Stimulated activated CD8-positive, alpha-beta memory T cell treated with anti-CD3 and anti-CD28 coated beads, Interleukin-7, amount 100 ng/mL, for 4 hours (primary cell): ENCODE results near the gene ANKS3.

Experiments used
- DNase-seq, 2 donors: peaks; one replicate each; pipeline ENCODE4 v3.0.0-alpha.2; 2020; ENCODE audit warnings: low read depth in 2 of 2

The ANKS3 gene

DNA sequence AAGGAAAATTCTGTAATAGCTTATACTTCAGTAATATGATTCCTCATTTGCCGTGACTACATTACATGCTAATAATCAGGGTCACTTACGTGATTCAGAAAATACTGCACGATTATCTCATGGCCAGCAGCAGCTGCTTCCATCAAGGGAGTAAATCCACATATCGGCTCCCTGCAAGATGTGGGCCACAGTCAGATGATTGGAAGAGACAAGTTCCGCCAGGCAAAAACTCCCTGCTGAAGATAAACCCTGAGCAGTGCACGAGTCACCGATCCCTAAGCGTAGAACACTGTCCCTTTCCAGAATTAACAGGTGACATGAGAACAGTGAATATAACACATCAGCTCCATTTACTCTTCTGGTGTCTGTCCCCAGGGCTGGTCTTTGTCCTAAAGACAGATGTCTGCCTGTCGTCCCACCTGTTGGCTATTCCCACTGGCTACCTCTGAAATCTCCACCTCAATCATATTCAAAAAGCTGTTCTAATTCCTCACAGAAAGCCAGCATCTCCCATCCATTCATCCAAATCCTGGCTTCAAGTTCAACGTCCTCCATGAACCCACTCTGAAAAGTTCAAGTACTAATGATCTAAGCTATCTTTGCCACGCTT, 9.3 kb downstream of the ANKS3 start:
- no peak for DNase-seq

DNA sequence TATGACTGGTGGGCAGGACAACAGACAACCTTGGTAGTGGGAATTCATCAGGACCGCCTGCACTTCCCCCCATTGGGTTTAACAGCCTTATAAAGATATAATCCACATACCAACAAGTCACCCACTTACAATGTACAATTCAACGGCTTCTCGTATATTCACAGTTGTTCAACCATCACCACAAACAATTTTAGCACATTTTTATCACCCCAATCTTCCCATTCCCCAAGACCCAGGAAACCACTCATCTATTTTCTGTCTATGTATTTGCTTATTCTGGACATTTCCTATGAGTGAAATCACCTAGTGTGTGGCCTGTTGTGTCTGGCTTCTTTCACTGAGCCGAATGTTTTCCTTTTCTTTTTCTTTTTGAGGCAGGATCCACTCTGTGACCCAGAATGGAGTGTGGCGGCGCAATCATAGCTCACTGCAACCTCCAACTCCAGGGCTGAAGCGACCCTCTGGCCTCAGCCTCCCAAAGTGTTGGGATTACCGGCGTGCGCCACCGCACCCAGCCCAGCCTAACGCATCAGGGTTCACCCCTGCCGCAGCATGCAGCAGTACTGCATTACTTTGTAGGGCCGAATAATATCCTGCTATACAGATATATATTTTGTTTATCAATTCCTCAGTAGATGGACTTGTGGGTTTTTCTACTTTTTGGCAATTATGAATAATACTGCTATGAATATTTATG, 10.9 kb downstream of the ANKS3 start:
- DNase-seq: no peak

DNA sequence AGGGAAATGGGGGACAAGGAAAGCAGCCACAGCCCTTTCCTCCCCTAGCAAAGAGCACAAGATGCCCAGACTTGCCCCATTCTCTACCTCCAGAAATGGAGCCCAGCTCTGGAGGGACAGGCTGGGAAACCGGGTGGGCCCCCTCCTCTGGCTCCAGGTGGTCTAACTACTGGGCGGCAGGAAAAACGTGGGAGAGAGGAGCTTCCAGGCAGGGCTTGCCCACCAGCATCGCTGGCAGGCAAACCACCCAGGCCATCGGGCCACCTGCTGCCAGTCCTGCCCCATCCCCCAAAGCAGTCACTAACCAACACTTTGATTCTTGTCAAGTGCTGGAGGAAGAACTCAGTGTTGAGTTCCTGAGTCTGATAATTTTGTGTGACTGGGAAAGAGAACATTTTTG, 15.6 kb downstream of the ANKS3 start:
- DNase-seq: no peak

DNA sequence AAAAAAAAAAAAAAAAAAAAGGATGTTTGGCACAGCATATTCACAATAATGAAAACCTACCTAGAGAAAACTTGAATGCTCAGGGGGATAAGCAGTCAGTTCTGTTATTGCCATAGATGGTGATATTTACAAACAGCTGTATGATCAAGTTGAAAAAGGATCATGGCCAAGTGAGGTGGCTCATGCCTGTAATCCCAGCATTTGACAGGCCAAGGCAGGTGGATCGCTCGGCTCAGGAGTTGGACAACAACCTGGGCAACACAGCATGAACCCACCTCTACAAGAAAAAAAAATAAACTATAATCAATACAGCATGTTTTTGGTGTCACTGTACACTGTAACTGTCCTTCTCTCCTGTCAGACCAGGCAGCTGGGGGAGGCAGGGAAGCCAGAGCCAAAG, 19.1 kb downstream of the ANKS3 start:
- DNase-seq: no peak

DNA sequence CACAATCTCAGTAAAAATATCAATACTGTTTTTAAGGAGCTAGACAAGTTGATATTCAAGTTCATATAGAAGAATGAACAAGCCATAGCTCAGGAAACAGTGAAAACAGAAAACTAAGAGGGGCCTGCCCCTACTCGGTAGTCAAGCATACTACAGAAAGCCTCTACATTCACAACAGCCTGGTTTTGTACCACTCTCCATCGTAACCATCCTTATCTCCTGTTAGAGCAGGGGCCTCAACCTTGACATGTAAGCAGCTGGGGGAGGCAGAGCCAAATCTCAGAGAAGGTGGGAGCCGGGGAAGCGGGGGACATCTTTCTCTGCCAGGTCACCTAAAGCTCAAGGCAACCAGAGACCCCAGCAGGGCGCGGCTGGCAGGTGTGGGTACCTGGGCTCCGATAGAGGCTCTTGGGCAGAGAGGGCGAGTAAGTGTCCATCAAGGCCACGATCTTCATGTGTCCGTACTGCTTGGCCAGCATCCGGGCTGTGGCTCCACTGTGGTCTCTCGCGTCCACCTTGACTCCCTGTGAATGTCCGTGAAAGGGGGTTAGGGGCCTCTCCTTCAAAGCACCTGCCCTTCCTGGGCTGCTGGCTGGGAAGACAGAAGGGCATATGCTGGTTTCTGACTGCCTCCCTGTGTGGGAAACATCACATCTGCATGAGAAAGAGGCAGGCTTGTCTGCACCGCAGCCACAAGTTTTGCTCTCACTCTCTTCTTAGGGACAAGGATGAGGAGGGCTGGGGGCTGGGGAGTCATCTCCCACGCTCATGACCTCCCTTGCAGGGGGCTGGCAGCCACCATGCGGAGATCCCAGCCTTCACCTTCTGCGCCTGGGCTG, 20.2 kb downstream of the ANKS3 start:
- no peak for DNase-seq

DNA sequence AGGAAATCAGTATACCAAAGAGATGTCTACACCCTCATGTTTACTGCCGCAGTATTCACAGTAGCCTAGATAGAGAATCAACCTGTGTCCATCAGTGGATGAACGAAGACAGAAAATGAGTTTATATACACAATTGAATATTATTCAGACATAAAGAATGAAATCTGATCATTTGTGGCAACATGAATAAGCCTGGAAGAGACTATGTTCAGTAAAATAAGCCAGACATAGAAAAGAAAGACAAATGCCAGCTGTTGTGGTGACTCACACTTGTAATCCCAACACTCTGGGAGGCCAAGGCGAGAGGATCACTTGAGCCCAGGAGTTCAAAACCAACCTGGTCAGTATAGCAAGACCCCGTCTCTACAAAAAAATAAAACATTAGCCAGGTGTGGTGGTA, 24.6 kb downstream of the ANKS3 start:
- no peak for DNase-seq

DNA sequence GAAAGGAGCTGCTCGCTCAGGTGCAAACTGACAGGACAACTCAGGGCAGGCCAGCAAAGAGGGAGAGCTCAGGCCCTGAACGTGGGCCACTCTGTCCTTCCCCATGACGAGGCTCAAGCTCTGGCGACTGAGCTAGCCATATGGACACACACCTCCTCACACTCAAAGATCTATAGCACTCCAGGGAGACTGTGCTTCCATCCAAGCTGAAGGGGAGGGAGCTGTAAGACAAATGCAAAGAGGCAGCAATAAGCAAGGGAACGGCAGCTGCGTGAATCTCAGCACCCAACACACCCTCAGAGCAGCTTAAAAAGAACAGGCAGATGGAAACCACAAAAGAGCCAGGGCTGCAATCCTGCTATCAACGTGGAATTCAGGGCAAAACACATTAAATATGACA, 27.2 kb downstream of the ANKS3 start:
- DNase-seq: no peak

DNA sequence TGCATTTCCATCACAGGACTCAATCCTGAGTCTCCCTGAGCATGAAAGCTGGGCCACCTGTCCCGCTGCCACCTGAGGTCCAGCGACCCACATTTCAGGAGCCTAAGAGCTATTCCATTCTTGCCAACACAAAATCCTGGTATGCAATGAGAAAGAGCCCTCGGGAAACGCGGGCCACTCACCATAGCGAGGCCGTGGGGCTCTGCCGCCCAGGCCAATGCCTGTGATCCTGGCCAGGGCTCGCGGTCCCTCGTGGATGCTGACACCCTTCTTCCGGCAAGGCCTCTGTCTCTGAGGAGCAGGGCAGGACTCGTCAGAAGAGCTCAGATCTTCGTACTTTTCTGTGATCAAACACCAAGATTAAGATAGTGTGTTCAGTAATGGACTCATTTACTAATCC, 29.2 kb downstream of the ANKS3 start:
- DNase-seq: no peak

DNA sequence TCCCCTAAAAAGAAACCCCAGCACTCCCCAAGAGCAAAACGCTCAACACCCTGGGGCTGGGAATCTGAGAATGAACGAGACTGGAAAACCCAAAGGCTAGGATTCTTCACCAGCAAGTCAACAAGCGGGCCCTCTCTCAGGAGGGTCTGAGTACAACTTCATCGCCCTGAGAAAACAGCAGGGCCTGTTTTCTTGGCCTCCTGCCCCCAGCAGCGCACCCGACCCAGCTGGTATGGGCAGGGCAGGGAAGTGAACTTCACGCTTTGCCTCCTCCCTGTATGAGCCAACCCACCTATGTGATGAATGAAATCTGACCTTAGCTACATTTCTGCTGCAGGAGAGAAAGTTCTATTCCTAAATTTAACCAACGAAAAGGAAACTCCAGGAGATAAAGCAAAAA, 29.6 kb downstream of the ANKS3 start:
- no peak for DNase-seq

DNA sequence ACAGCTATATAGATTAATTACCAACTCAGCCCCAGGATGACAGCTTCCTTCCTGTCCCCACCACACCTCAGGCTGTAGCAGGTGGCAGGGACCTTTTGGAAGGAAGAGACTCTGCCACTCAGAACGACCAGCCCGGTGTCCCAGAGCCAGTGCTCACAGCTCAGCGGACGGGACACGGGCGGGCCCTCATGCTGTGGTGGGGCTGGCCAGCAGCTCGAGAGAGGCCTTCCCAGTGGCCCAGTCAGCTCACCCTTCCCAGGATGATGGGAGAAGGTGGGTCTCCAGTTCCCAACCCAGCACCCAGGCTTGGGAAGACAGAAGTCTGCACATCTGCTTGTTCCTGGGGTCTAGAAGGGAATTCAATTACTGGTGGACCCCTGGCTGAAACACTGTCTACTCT, 30.2 kb downstream of the ANKS3 start:
- no peak for DNase-seq

DNA sequence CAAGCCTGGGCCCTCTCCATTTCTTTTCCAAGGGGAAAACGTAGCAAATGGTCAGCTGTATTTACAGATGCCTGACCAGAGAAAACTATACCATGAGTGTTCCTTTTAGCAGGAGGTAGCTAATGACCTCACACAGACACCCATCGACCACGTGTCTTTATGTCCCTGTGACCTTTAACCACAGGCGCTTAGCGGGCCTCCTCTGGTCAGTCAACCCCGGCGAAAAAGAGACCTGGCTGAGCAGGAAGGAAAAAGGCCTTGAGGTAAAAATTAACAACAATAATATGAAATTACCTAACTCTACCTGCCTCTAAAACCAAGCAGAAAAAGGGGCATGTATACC, 31.6 kb downstream of the ANKS3 start:
- DNase-seq: no peak

DNA sequence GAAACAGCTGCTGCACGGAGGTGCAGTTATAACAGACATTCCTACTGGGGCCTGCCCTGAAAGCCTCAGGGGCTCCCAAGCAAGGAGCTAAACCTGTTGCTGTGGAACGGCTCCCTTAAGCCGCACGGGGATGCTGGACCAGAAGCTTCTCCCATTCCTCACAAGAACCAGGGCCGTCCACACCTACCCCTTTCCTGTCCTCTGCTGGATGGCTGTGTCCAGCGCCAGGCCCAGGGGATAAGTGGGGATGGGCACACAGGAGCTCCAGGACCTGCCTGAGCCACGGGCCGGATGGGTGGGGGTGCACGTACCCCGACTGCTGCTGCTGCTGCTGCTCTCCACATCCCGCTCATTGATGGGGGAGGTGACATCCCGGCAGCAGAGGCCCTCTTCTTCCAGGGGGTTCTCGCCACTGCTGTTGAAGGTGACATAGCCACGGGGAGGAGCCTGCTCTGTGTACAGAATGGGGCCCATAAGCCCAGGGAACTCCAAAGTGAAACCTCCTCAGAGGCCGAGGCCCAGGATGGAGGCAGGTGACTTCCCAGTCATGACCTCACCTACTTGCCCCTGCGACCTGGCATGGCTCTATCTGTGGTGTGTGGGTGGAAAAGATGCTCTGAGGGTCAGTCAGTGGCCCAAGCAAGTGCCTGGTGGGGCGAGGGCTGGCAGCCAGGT, 32.1 kb downstream of the ANKS3 start:
- no peak for DNase-seq

DNA sequence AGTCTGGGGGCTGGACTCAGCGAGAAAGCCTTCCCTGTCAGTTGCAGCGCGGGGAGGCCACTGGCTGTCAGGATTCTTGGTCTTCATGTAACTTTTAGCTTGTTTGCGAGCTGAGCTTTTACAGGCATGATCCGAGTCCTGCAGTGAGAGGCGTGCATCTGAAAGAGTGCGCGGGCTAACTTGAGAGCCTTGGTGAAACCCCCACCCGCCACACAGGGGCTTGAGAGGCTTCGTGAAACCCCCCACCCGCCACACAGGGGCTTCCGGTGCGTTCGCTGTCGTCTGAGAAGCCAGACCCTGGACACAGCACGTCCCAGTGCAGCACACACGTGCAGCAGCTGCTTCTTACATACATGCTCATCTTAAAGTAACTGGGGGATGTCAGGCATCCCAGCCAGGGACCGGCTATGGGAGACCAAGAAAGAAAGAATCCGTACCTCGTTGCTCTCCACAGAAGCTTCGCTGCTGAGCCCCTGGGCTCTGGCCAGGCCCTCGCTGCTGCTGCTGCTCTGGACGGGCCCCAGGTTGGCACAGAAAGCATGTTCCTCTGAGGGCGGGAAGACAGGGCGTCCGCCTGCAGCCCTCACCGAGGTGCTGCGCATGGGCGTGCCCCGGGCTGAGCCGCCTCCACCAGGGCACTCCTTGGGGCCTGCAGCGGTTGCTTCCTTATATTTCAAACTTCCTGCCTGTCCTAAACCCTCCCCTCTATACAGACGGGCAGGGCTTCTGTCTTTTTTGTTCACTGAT, 32.9 kb downstream of the ANKS3 start:
- no peak for DNase-seq

DNA sequence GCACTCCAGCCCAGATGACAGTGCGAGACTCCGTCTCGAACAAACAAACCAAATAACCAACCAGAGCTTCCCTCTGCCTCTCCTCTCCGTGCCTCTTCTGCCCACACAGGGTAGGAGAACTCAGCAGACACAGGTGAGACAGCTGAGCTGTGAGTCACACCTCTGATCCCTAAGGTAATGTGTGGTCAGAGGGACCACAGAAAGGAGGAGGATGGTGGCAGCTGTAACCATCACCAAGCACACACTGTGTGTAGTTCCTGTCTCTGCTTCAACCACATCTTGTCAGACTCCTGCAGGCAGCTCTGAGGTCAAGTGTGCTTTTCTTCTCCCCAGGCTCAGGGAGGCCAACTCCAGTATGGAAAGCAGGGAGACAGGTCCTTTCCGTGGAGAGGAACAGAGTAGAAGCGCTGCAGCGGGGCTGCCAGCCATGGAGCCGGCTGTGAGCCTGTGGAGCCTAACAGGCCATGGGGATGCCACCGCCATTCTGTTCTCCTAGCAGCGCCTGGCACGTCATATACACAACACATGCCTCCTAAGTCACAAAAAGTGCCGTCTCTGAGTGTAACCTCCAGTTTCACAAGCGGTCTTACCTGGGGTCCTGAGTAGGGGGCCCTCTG, 33.6 kb downstream of the ANKS3 start:
- DNase-seq: peak; percentile 17 to 45

DNA sequence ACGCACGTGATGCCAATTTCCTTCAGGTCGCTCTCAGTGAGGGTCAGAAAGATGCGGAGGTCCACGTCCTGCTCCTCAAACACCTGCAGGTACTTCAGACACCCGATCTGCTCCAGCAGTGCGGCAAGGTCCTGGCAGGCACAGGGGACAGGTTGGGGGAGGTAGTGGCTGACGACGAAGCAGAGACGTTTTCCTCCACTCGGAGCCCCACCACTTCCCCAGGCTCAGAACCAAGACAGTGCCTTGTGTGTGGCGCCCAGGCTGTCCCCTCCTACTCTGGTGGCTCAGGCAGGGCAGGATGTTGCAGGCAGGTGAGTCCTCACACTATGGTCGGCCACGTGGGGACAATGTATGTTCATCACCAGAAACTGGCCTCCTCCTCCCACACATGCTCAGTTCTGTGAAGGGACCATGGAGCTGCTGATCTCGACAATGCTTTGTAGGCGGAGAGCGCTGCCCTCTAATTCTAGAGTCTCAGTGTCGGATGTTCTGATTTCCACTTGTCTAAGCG, 35.0 kb downstream of the ANKS3 start:
- DNase-seq: no peak

DNA sequence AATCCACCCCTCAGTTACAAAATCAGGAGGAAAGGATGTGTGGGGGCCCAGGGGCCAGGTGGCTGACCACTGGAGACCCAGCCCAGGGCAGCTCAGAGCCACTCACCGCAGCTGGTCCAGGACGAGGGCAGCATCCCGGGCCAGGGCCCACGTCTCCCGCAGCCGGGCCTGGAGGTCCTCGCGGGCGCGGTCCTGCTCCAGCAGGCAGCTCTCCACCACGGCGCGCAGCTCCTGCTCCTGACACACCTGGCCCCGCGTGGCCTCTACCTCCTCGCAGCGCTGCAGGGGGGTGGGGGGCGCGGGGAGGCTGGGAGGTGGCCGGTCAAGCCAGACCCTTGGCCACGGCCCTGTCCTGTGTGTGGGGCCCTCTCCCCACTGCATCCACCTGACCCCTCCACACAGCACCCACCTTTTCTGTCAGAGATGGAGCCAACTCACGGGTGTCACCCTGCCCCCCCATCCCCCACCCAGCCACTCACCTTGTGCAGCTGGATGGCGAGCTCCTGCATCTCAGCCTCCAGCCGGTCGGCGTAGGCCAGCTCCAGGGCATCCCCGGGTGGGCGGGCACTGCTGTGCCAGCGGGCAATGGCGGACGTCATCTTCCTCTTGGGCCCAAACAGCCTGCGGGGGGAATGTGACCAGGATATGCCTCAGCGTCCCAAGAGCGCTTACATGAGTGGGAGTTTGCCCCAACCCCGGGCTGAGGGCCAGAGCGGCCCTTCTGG, 35.6 kb downstream of the ANKS3 start:
- DNase-seq: no peak

DNA sequence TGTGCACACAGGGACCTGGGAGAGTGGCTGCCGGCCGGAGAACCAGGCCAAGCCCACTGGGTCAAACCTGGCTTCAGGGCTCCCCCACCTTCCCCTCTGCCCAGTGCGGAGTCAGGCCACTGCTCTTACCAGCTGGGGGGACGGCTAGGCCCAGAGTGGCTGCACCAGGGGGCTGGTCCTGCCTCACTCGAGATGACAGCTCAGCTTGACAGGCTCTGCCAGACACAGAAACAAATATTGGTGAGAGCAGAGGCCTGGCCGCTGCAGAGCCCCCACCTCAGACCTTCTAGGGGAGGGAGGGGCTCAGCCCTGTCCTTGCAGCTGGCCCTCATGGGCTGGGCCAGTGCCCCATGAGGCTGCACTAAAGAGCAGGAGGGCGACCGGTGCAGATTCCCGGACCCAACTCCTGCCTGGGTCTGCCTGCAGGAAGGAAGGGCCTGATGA, 36.2 kb downstream of the ANKS3 start:
- no peak for DNase-seq

DNA sequence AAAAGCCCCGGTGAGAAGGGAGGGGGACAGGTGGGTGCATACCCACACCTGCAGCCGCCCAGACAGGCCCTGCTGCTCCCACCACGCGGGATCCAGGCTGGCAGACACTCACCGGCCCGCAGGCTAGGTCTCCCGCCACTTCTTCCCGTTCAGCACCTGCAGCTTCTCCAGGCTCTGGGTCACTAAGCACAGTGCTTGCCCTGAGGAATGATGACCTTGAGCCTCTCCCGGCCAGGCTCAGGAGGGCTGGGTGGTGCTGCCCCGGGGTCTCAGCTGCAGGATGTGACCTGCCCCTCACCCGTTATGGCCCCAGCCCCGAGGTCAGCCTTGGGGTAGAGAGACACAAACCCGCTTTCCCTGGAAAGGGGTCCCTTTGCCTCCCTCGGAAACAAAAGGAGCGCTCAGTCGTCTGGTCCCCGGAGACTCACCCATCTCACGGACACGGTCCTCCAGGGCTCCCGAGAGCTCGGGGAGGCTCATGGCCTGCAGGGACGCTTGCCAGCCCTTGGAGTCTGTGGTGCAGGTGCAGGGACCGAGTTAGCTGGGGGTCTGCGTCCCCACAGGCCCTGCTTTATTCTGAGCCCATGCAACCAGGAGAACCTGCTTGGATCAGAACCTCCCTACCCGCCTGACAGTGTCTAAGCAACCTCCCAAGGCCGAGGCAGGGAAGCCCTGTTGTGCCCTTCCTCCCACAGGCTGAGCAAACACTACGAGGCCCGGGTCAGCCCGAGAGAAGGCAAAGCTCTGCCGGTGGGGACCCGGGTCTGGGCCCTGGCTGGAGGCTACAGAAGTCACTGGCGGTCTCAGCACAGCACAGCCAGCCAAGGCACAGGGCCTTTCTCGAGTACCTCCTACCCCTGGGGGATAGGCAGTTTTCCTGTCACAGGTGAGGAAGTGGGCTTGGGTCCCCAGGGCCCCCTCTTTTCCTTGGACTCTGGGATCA, 36.9 kb downstream of the ANKS3 start:
- no peak for DNase-seq

DNA sequence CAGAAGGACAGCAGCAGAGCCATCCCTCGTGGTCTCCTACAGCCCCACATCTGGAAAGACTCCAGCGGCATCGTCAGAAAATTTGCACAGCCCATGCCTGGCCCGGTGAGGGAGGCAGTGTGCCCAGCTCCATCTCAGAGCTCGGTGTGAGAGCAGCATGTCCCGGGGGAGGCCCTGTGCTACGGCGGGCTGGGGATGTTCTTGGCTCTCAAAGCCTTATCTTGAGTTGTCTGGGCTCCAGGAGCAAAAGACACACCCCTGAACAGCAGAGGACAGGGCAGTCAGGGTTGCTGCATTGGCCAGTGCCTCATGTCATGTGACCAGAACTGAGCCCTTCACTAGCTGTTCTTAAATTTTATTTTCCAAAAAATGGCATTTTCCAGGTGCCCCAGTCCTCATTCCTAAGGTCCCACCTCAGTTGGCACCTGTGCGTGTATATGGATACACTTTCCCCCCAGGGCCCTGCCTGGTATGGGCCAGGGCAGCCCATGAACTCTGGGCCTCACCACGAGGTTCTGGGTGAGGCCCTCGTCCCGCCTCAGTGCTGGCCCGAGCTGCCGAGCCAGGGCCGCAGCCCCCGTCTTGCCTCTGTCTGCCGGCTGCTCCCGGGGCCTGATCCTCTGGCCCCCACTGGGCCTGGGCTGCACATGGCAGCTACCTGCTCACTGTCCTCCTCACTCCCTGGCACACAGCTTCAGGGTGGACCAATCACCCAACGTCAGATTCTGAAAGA, 37.7 kb downstream of the ANKS3 start:
- DNase-seq: no peak
